GM18526 (cell line): ENCODE results near the gene FILIP1.

ENCODE experiments used
- POLR2A ChIP-seq: IDR thresholded peaks from 3 replicates; pipeline ENCODE4 v1.6.1; 2011; ENCODE audit not compliant: insufficient read length; ENCODE audit errors: extremely low read depth

FILIP1 gene

DNA sequence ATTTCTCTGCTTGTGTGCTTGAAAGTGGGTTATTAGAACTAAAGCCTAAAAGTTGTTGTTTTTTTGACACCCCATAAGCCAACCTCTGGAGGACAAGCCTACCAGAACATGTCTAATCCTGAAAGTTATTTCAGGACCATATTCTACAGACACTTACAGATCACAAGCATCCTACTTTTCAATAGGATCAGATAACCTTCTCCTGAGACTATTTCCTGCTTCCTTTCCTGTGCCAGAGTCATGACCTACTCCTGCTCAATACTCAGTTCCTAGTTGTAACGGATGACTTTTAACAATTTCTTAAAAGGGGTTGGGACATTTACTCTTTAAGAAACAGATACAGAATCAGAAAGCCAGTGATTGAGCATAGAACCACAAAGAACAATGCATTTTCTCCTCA is 5.3 kb upstream of the FILIP1 start:
- no peak for TF ChIP-seq POLR2A

DNA sequence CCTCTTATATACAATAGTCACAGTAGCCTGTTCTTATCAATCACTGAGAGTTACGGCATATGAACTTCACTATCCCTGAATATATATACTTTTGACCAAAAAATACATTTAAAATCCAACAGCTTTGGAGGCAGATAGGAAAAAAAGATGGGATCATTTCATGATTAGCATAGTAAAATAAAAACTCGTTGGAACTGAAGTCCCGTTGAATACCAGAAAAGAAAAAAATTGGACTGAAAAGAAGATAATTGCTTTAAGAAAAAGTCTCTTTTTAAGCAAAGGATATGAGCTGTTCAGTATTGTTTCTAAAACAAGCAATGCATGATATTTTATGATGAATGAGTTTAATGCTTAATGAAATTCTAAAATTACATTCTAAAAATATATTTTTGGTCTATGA is 4.4 kb upstream of the FILIP1 start:
- no peak for TF ChIP-seq POLR2A

DNA sequence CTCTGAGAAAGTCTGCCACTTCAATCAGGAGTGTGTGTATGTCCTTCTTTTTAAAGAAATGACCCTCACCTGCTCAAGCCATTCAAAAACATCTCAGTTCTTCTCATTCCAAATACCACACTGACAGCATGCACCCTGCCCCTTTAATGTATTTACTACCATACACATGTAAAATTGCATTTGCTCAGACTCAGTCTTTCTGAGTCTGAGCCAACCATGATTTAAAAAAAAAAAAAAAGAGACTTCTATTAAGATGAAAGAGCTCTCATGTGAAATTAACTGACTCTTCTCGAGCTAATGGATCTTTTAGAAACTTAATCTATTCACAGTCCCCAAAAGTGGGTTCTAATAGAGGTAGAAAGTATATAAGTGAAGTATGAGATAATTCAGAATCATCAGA is 1.4 kb upstream of the FILIP1 start:
- no peak for TF ChIP-seq POLR2A

DNA sequence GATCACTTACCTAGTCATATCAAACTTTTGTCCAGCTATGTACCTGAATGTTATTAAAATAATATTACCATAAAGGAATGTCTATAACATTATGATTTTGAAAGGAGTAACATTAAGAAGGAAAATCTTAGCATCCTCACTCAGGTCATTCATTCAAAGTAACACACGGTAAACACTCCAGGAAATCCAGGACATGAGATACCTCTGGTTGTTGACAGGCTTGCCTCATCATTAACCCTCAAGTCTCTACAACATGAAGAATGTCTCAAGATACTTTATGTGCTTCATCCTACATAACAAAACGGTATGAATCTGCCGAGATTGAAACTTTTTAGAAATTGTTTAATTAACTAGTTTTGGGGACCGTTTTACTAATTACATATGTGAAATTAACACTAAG is 690 bp upstream of the FILIP1 start:
- no peak for TF ChIP-seq POLR2A

DNA sequence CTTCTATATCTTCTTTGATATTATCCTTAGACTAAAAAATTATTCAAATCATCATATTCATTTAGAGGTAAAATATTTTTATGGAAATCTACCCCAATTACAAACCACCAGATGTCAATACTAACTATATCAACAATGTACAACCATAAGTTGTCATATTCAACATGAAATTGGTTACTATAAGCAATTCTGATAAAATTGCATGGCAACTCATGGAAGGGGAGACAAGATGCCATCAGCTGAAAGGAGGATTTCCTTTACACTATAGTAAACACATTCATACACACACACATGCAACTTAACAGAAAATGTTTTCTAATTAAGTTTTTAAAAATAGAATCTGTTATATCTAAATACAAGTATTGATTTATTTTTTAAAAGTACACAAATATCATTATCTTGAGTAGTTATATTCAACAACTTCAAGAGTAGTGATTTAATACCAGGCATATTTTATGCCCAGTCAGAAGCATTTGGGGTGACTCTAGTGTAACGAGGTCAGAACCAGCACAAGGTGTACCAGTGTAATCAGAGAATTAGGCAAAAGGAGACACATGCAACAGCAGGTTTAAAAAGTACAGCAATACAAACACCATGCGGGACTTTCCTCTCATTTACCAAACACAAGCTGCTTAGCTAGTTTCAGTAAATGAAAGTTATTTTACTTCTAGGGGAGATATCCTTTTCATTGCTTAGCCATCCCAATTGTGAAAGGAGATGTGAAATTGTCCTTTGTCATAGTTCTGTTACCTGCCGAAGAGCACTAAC is 1.0 kb downstream of the FILIP1 start:
- no peak for TF ChIP-seq POLR2A

DNA sequence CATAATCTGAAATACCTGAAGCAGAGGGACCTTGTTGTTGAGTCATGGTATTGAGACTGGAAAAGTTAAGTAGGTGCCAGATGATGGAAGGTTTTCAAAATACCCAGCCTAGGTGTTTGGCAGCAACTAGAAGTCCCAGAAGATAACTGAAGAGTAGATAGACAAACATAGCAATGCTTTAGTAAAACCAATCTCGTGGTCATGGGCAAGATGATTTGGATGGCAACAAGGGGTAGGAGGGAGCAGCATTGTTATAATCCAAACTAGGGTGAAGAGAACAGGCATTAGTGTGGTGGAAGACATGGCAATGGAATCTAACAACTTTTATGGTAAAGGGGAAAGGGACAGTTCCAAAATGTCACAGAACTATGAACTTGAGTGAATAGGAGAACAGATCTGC is 2.3 kb downstream of the FILIP1 start:
- no peak for TF ChIP-seq POLR2A

DNA sequence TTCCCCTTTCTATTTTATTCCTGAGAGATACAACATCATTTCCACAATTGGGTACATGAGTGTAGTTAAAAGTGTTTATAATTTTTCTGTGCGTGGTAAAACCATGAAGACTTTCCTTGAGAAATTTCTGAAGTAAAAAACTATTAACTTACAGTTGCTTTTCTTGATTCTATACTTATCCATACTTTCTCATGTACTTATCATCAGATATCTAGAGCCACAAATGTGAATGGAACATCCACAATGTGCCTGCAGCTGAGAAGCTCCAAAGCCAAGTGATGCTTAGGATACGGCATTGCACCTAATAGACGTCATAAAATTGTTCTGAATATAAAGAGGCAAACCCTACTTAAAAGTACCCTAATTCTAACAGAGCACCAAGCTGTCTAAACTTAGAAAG is 2.9 kb downstream of the FILIP1 start:
- no peak for TF ChIP-seq POLR2A

DNA sequence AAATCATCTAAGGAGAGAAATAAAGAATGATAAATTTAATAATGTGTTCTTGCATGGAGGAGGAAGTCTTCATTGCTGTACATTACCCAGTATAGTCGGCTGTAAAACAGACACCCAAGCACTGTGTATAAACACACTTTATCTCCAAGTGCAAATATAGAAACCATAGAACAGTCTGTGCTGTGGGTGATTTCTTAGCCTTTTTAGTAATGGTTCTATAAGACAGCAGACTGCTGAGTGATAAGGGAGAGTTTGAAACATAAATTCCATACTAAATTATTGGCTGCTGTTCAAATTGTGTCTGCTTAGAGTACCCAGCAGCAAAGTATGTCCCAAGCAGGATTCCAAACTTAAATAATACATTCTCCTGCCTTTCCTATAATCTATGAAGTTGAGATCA is 4.6 kb downstream of the FILIP1 start:
- no peak for TF ChIP-seq POLR2A

DNA sequence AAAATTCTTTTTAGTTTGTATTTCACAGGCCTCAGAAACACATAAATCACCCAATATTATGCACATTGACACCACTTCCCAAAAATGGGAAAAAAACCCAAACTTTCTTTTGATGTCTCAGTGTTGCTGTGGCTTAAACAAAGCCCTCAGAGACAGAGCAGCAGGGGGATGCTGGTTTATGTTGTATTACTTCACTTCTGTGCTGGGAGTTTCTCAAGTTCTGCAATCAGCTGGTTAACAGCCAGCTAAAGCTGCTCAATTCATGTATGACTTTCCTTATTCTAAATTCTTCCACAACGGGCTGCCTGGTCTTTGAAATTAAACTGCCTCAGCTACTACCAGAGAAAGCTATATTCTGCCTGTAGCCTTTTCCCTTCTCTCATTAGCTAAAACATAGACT is 5.6 kb downstream of the FILIP1 start:
- no peak for TF ChIP-seq POLR2A

DNA sequence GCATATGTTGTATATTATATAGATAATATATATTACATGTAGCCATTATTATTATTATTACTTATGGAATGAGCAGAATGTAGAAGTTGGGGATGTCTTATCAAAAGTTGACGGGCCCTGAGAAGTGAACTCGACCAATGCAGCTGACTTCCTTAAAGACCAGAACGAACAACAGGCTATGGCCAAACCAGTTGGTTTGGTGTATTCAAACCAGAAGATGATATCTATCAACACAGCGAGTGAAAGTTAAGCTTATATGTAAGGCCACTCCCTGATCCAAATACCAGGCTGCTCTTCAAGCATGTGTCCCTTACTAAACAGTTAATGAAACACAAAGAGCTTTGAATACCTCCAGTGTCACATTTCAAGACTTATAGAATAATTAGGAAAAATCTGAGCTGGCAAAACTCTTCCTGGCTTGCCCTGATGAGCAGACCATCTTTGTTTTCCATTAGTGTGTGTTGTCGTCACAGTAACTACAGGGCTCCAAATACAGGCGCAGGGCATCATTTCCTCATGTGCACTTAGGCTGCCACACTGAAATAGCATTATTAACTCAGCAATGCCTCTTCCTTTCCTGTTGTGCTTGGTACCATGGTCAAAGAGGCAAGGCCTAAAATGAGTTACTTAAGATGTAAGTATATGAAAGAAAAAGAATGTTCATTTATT is 6.6 kb downstream of the FILIP1 start:
- TF ChIP-seq POLR2A: no peak

DNA sequence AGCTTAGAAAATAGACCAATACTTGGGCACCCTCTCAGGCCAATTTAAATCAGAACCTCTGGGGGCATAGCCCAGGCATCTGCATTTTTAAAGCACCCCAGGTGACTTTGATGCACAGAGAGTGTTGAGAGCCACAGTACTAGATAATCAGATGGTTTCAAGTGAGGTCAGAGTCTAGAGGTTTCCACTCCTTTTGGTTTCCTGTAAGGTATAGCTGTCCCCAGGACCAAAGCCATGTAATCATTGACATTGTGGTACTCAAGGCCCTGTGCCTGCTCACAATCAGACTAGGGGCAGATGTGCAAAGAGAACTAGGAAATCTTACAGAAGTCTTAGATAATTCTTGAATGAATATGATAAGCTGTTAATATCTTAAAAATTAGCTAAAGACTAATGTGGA is 9.1 kb downstream of the FILIP1 start:
- TF ChIP-seq POLR2A: no peak

DNA sequence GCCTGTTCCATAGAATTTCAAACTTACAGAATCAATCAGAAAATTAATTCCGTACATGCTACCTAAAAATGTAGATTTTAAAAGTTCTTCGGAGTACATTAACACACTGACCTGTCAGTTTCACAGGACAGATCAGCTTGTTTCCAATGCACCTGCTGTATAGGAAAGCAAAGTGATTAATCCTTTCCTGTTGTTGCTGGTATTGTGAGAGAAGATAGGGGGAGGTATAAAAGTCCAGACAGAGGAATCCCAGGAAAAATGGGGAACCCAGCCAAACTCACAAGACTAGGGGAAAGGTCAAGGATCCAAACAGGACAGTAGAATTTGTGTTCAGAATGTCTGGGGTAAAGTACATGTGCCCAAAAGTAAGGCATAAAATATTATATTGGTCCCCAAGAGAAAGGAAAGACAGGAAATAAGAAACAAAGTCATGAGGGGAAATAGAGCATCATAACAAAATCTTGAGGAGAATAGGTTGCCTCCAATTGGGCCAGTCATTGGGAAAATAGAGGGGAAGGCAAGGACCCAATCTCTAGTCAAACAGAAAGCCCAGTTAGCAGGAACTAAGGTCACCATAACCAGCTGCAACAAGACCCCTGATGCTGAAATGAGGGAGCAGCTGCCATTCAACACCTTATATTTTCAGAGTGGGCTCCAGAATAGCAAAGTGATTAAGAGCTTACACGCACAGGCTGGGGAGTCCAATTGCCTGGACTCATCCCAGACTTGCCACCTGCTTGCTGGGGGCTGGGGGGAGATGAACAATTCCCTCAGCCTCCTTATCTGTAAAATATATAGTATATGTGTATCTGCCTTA is 10.3 kb downstream of the FILIP1 start:
- TF ChIP-seq POLR2A: no peak

DNA sequence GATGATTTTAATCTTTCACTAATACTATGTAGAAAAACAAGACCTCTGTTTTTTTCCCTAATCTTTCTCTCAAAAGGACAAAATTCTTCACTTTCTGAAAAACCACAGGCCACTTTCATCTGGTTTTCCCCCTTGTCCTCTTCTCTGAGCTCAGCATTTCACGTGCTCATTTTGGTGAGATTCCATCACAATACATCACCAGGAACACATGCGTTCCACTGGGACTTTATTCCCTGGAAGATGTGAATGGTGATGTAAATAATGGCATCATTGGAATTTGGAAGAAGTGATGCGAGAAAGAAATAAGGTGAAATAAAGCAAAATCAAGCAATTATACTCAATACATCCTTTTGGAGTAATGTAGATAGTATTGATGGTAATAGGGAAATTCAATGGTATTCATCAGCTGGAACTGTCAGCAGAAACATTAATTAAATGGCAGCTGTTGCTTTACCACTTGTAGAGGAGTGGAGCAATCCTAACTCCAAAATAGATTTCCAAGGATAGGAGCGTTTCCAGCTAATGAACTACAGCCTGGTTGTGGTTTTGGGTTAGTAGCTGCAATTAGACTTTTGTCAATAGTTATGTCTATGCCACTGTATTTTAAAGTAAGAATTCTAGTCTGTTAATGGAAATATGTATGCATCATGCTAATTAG is 11.5 kb downstream of the FILIP1 start:
- no peak for TF ChIP-seq POLR2A

DNA sequence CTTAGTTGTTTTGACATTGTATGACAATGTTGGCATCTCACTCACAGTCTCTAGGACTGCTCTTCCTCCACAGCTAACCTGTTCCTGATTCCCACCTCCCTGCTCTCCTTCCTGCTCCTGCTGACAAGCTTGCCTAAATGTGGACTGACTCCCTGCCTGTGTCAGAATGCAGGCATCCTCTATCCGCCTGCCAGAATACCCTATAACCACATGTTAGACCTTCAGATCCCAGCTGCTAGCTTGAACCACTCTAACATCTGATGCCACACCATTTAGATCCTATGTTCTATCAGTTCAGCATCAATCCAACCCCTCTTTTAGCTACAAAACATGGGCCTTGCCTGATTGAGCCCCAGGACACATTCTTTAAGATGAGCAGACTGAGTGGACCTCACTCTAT is 12.2 kb downstream of the FILIP1 start:
- TF ChIP-seq POLR2A: no peak

DNA sequence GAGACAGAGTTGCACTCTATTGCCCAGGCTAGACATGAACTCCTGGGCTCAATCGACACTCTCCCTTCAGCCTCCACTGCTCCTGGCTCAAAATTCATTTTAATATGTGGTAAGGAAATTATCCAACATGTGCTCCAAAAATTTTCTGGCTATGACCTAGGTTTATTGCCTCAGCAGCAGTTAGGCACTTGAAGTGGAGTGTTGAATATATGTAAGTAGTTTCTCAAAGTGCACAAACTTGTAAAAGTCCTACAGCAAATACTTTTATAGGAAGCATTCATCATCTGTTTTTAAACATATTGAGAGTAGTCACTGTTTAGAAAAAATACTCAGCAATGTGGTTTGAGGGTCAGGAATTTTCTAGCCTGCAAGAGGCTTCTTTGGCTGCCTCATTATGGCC is 13.2 kb downstream of the FILIP1 start:
- no peak for TF ChIP-seq POLR2A

DNA sequence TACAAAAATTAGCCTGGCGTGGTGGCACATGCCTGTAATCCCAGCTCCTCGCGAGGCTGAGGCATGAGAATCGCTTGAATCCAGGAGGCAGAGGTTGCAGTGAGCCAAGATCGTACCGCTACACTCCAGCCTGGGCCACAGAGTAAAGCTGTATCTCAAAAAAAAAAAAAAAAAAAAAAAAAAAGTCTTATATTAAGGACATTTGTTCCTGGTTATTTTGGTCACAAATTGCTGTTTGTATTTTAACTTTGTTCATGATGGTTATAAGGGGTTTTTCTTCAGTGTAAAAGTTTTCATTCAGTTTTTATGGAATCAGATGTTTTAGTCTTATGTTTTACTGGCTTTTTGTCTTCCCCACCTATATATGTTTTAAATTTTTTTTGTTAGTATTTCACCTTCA is 13.9 kb downstream of the FILIP1 start:
- TF ChIP-seq POLR2A: no peak

DNA sequence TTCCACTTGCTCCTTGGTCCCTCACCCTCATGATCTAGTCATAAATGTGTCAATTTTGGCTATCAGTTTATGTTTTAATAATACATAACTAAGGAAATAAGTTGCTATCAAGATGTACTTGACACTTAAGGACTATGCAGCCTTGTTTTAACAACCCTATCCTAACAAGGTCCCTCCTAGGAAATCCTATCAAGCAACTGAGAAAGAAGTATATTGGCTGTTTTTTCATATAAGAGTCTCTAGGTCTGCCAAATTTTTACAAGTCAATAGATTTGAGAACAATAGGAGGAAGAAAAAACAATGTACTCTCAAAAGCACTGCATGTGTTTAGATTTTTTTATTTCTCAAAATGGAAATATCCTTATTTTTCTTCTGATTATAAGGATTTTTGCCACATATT is 14.7 kb downstream of the FILIP1 start:
- no peak for TF ChIP-seq POLR2A
